Thyroid gland (tissue), 4 donors: Measurements from ENCODE around the gene RAPGEF3. TPM values are rescaled to one million over a fixed set of nuclear protein-coding genes. Genes with fewer than 3 reads are reported as not detected.

ENCODE experiments used
- DNase-seq, 2 donors: peaks; one replicate each; pipeline ENCODE4 v3.0.0-alpha.2; 2019
- H3K27ac ChIP-seq, 3 donors: fragments of 200-600 bp; sonication (generic); 1 replicate in 2 of 3; 2 replicates in 1 of 3; pipeline ENCODE4 v1.5.1; 2016 to 2019; ENCODE audit warnings: mild to moderate bottlenecking in 1 of 3, moderate library complexity in 1 of 3
- H3K27me3 ChIP-seq: fragments of 200-600 bp; sonication (generic); one replicate; pipeline ENCODE4 v1.5.1; 2019
- H3K36me3 ChIP-seq, 2 donors: fragments of 200-600 bp; sonication (generic); one replicate each; pipeline ENCODE4 v1.5.1; 2016 to 2019
- H3K4me1 ChIP-seq, 2 donors: fragments of 200-600 bp; sonication (generic); one replicate each; pipeline ENCODE4 v1.5.1; 2017 to 2019
- H3K4me3 ChIP-seq, 3 donors: fragments of 200-600 bp; sonication (generic); replicated peaks in 1 of 3; 1 replicate in 2 of 3; 2 replicates in 1 of 3; pipeline ENCODE4 v1.5.1; 2016; ENCODE audit warnings: mild to moderate bottlenecking in 1 of 3
- H3K9me3 ChIP-seq: fragments of 200-600 bp; sonication (generic); one replicate; pipeline ENCODE4 v1.5.1; 2017
- POLR2A ChIP-seq, 2 donors: fragments of 450-650 bp; IDR thresholded peaks; one replicate each; pipeline ENCODE4 v1.6.1; 2017; ENCODE audit warnings: antibody characterized with exemption in 2 of 2, mild to moderate bottlenecking in 2 of 2, moderate library complexity in 1 of 2
- WGBS, 2 donors: methylation state at CpG; one replicate each; pipeline ENCODE4 v1.1.5; 2017; 5-methylcytosine and 5-hydroxymethylcytosine counted together
- intact Hi-C: fragments of 100-400 bp; cut with DNase I; formaldehyde crosslinking; loops from one replicate; pipeline ENCODE4 v1.15.1; 2023
- total RNA-seq, 4 donors: library from RNA; depleted of rRNA; stranded (reverse); fragments of >200 nt; gene quantifications; one replicate each; pipeline ENCODE4 v1.2.3, GENCODE V29; 2016
- TF ChIP-seq, protein P1 (sequence below), 6 experiments: fragments of 200-600 bp in 3 of 6; fragments of 450-650 bp in 3 of 6; sonication (generic) in 3 of 6; IDR thresholded peaks; one replicate each; pipeline ENCODE4 v1.5.1; 2016 to 2019; ENCODE audit warnings: antibody characterized with exemption in 6 of 6, mild to moderate bottlenecking in 2 of 6, inconsistent platforms in 1 of 6, moderate library complexity in 1 of 6

RAPGEF3 gene
- total RNA-seq, 4 donors from 2014 or later, result 87.3 to 178 (median 125) TPM

DNA sequence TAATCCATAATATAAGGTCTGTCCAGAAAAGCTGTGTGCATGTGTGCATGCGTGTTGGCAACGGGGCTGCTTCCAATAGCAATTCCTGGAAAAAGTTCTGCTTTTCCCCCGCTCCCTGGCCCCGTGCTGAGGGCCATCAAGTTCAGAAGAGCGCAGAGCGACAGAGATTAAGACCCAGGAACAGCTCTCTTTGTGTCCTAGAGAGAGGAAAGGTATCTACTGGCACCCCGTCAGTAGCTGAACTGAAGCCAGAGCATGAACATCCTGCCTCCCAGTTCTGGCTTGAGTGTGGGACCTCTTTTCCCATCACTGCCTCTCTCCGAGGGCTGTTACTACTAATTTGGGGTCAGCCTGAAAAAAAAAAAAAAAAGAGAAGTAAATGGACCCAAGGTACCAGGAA lies 45.5 kb upstream of the RAPGEF3 start:
- H3K27ac ChIP-seq, result peak overlapping the region in 1 of 3 donors; percentile 50
- TF ChIP-seq, protein P1, sequence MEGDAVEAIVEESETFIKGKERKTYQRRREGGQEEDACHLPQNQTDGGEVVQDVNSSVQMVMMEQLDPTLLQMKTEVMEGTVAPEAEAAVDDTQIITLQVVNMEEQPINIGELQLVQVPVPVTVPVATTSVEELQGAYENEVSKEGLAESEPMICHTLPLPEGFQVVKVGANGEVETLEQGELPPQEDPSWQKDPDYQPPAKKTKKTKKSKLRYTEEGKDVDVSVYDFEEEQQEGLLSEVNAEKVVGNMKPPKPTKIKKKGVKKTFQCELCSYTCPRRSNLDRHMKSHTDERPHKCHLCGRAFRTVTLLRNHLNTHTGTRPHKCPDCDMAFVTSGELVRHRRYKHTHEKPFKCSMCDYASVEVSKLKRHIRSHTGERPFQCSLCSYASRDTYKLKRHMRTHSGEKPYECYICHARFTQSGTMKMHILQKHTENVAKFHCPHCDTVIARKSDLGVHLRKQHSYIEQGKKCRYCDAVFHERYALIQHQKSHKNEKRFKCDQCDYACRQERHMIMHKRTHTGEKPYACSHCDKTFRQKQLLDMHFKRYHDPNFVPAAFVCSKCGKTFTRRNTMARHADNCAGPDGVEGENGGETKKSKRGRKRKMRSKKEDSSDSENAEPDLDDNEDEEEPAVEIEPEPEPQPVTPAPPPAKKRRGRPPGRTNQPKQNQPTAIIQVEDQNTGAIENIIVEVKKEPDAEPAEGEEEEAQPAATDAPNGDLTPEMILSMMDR (IDR thresholded peaks at IDR 0.05), result no peak
- TF ChIP-seq POLR2A (IDR thresholded peaks at IDR 0.05), result no peak
- intact Hi-C loops, result no loop called here
- WGBS, 2 donors, result 47 to 61% methylated on average over 6 to 8 of the region's 8 CpGs
- peaks cover 72 to 100% of the 10 kb centered on the region in 2 donors for H3K4me1 ChIP-seq
- no peak overlapping the region for H3K4me3 ChIP-seq
- DNase-seq, result no peak
- no peaks in the 10 kb centered on the region for H3K27me3 ChIP-seq
- no peaks in the 10 kb centered on the region for H3K36me3 ChIP-seq
- no peaks in the 10 kb centered on the region for H3K9me3 ChIP-seq

DNA sequence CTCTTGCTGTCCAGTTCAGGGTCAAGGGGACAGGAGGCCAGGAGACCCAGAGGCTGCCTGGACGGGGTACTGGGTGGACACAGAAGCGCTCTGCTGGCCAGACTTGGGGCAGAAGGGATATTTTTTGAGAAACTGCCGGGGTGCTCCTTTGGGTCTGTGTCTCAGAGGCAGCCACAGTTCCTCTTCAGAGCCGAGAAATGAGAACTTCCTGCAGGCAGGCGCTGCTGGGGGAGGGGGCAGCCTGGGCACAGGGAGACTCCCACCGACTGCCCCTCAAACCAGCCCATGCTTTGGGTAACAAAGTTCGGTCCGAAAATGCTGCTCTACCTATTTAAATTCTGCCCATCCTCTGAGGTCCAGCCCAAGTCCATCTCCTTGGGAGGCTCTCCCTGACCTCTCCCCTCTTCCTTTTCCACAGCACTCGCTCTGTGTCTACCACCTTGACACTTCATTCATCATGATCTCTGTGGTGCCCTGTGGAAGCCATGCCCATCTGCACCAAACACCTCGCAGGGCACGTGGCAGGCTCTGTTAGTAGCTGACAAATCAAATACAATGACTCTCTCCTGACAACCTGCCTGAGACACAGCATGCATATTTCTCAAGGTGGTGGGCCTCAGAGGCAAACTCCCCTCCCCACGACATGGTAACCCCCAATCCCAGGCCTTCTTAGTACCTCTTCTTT lies 44.7 kb upstream of the RAPGEF3 start:
- TF ChIP-seq, protein P1 (IDR thresholded peaks at IDR 0.05), result no peak
- no peak for TF ChIP-seq POLR2A (IDR thresholded peaks at IDR 0.05)
- peaks cover 2 to 4% of the 10 kb centered on the region in 2 donors for H3K36me3 ChIP-seq
- no peak overlapping the region for H3K4me3 ChIP-seq
- H3K9me3 ChIP-seq, result no peaks in the 10 kb centered on the region
- intact Hi-C loops, result no loop called here
- 79 to 85% methylated on average over 12 of the region's 12 CpGs for WGBS, 2 donors
- peak overlapping the region in 2 of 3 donors; percentile 62 to 71 for H3K27ac ChIP-seq
- H3K4me1 ChIP-seq, result peaks cover 63 to 96% of the 10 kb centered on the region in 2 donors
- no peak for DNase-seq
- H3K27me3 ChIP-seq, result no peaks in the 10 kb centered on the region

DNA sequence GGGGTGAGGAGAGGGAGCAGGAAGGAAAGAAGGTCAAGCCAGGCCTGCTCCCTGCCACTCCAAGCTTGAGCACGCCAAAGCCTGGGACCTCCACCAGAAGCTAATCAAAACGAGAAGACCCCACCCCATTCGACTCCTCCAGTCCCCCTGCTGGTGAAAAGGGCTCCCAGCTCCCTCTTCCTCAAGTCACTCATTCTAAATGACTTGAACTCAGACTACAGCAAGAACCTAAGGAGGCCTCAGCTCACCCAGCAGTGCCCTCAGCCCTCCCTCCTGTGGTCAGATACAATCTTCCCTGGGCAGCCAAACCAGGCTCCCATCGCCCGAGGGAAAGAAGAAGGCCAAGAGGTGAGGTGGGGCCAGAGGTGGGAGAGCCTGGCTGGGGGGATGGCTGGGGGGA lies 43.6 kb upstream of the RAPGEF3 start:
- WGBS, 2 donors, result 32 to 48% methylated on average over 5 of the region's 5 CpGs
- TF ChIP-seq, protein P1 (IDR thresholded peaks at IDR 0.05), result peak in 2 of 6 experiments; percentile 12 to 14
- no peak for TF ChIP-seq POLR2A (IDR thresholded peaks at IDR 0.05)
- Histone ChIP-seq H3K36me3 (peaks cover 12 to 13% of the 10 kb centered on the region in 2 donors), H3K4me1 (peaks cover 54 to 86% of the 10 kb centered on the region in 2 donors), H3K4me3 (no peak overlapping the region), H3K27ac (peak overlapping the region in 2 of 3 donors; percentile 62 to 71), H3K9me3 (no peaks in the 10 kb centered on the region), H3K27me3 (no peaks in the 10 kb centered on the region)
- DNase-seq, result no peak
- intact Hi-C loops, result no loop called here

DNA sequence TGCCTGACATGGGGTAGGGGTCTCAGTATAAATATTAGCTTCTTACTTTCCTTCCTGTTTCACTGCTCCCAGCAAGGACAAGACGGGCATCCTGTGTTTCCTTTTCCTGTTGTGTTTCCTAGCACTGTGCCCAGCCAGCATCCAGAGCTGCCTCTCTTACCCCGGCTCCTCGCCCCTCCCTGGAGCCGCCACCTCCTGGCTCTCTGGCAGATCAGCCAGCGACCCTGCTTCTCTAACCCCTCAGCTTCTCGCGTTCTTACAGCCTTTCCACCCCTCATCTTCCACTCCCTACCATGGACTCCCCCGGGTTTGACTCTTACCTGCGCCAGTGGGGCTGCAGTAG lies 43.2 kb upstream of the RAPGEF3 start:
- H3K36me3 ChIP-seq, result peaks cover 16 to 18% of the 10 kb centered on the region in 2 donors
- peak overlapping the region; percentile 16 to 71 (median 62) for H3K27ac ChIP-seq
- no peaks in the 10 kb centered on the region for H3K27me3 ChIP-seq
- WGBS, 2 donors, result 56 to 61% methylated on average over 9 of the region's 9 CpGs
- H3K9me3 ChIP-seq, result no peaks in the 10 kb centered on the region
- no peak for DNase-seq
- no peak overlapping the region for H3K4me3 ChIP-seq
- intact Hi-C loops, result no loop called here
- peaks cover 50 to 81% of the 10 kb centered on the region in 2 donors for H3K4me1 ChIP-seq
- TF ChIP-seq POLR2A (IDR thresholded peaks at IDR 0.05), result no peak
- TF ChIP-seq, protein P1 (IDR thresholded peaks at IDR 0.05), result no peak

DNA sequence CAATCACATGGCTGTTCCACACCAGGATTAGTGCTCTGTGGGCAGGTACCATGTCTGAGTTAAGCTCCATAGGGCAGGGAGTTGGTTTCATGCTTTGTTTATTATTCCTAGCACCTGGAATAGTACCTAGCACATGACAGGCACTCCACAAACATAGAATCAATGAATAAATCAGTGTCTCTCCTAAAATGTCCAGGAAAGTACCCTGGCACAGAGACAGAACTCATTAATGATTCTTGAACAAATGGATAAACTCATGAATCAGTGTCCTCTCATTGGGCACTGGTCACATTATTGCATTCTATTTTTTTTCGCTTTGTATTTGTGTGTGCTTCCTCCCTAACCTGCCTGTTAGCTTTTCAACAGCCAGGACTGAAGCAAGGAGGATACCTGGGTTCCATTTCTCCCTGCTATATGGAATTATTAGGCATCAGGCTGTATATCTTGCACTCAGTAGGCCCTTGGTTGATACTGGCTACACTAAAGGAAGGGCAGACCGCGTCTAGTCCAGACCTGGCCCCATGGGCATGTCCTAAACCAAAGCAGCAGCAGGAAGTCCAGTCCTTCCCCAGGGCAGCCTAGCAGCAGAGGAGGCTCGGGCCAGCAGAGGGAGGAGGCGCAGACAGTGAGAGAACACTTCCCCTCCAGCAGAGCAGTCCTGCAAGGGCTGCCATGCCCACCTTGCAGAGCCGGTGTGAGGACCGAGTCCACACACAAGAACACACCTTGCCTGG lies 42.7 kb upstream of the RAPGEF3 start:
- Histone ChIP-seq H3K27ac (peak overlapping the region in 2 of 3 donors; percentile 62 to 71), H3K4me1 (peaks cover 46 to 76% of the 10 kb centered on the region in 2 donors), H3K36me3 (peaks cover 21 to 22% of the 10 kb centered on the region in 2 donors), H3K9me3 (no peaks in the 10 kb centered on the region), H3K27me3 (no peaks in the 10 kb centered on the region), H3K4me3 (no peak overlapping the region)
- no peak for DNase-seq
- WGBS, 2 donors, result 48 to 73% methylated on average over 7 of the region's 7 CpGs
- no peak for TF ChIP-seq POLR2A (IDR thresholded peaks at IDR 0.05)
- TF ChIP-seq, protein P1 (IDR thresholded peaks at IDR 0.05), result no peak
- intact Hi-C loops, result no loop called here
